AG04449 (cell line): Measurements from ENCODE around the gene UCKL1.

Experiments
- CTCF ChIA-PET: fragments of 350-600 bp; formaldehyde crosslinking; extraction: SDS; loops from one replicate; lab custom pipeline; 2021; ENCODE audit warnings: antibody characterized with exemption; lab: Yijun Ruan, JAX
- POLR2A ChIA-PET: fragments of 400-600, 350-600 bp; formaldehyde crosslinking; extraction: SDS; loops from one replicate; lab custom pipeline; 2020; ENCODE audit warnings: antibody characterized with exemption, inconsistent platforms; lab: Yijun Ruan, JAX
- DNase-seq: peaks from one replicate; pipeline ENCODE4 v3.0.0-alpha.2; 2010; ENCODE audit warnings: low read depth, low spot score
- H3K4me3 ChIP-seq: 2 replicates; pipeline ENCODE4 v1.5.1; 2011; ENCODE audit warnings: low read depth, mild to moderate bottlenecking, control low read depth, low read length
- CTCF ChIP-seq: IDR thresholded peaks from one replicate; pipeline ENCODE4 v1.5.1; 2011; ENCODE audit warnings: mild to moderate bottlenecking, moderate library complexity, low read length, control low read depth, inconsistent platforms; ENCODE audit not compliant: insufficient read depth; ENCODE audit errors: missing control alignments

UCKL1 gene

GRCh38 chr20:63952769-63953168 is 3.4 kb downstream of the UCKL1 start:
- ChIA-PET POLR2A (no interaction called here), CTCF (no interaction called here)
- H3K4me3 ChIP-seq: no peak overlapping the region
- TF ChIP-seq CTCF: no peak
- DNase-seq: no peak

GRCh38 chr20:63952210-63952535 is 4.0 kb downstream of the UCKL1 start:
- DNase-seq: no peak
- CTCF ChIA-PET: no interaction called here
- no peak overlapping the region for H3K4me3 ChIP-seq
- POLR2A ChIA-PET: no interaction called here
- no peak for TF ChIP-seq CTCF

GRCh38 chr20:63951398-63952209 is 4.6 kb downstream of the UCKL1 start:
- TF ChIP-seq CTCF: no peak
- POLR2A ChIA-PET: no interaction called here
- no peak overlapping the region for H3K4me3 ChIP-seq
- CTCF ChIA-PET: no interaction called here
- DNase-seq: no peak

GRCh38 chr20:63950701-63951397 is 5.4 kb downstream of the UCKL1 start:
- POLR2A ChIA-PET: no interaction called here
- no peak for TF ChIP-seq CTCF
- CTCF ChIA-PET: interaction anchor here (1.1 kb wide), 1 partner anchor 23 kb away, joined by 3 read pairs; no protein-coding TSS in a partner anchor
- no peak for DNase-seq
- H3K4me3 ChIP-seq: no peak overlapping the region

- H3K4me3 ChIP-seq: no peak overlapping the region
- TF ChIP-seq CTCF: no peak
- ChIA-PET CTCF (no interaction called here), POLR2A (no interaction called here)
- DNase-seq: no peak
These were observed 8.4 kb downstream of the UCKL1 start for GRCh38 chr20:63947638-63948456.

GRCh38 chr20:63946986-63947637 is 9.1 kb downstream of the UCKL1 start:
- ChIA-PET CTCF (no interaction called here), POLR2A (no interaction called here)
- TF ChIP-seq CTCF: no peak
- no peak for DNase-seq
- H3K4me3 ChIP-seq: no peak overlapping the region
